Renal cortical epithelial cell (primary cell): ENCODE measurements around the gene BHMT. TPM values are rescaled to one million over a fixed set of nuclear protein-coding genes. Genes with fewer than 3 reads are reported as not detected.

Source experiments
- DNase-seq: peaks from one replicate; pipeline ENCODE4 v3.0.0-alpha.2; 2011; ENCODE audit warnings: low read depth
- total RNA-seq: library from RNA; depleted of rRNA; stranded (reverse); fragments of >200 nt; gene quantifications from 2 replicates; pipeline ENCODE4 v1.2.3, GENCODE V29; 2014

BHMT gene
- 2.8 and 4.4 TPM in 2 replicates for total RNA-seq

- DNase-seq: no peak
Observed at GRCh38 chr5:79111387-79111959, at the start of gene BHMT. Gene BHMT (plus strand): TSS chr5:79111809. CDS start chr5:79111886, 77 bp downstream.

GRCh38 chr5:79062436-79062835 is 49.2 kb upstream of the BHMT start:
- DNase-seq: no peak

GRCh38 chr5:79069488-79070349 is 41.9 kb upstream of the BHMT start, which contains the start of the genes BHMT2 and DMGDH:
Gene BHMT2 (plus strand): TSS chr5:79069767. CDS start chr5:79069783, 16 bp downstream.
Gene DMGDH (minus strand): TSS chr5:79069674. CDS start chr5:79069620, 54 bp downstream.
- no peak for DNase-seq

GRCh38 chr5:79070350-79070667 is 41.3 kb upstream of the BHMT start:
- peak; percentile 47 for DNase-seq

GRCh38 chr5:79074641-79075040 is 37.0 kb upstream of the BHMT start:
- DNase-seq: peak; percentile 84

GRCh38 chr5:79075646-79076426 is 35.8 kb upstream of the BHMT start:
- DNase-seq: peak; percentile 30

- DNase-seq: peak; percentile 23
Observed at GRCh38 chr5:79076819-79077218, 34.8 kb upstream of the BHMT start.

- DNase-seq: peak; percentile 81
Observed at GRCh38 chr5:79077680-79078365, 33.8 kb upstream of the BHMT start.

GRCh38 chr5:79080804-79081203 is 30.8 kb upstream of the BHMT start:
- DNase-seq: no peak

GRCh38 chr5:79081779-79082178 is 29.8 kb upstream of the BHMT start:
- no peak for DNase-seq

- peak; percentile 40 for DNase-seq
Observed at GRCh38 chr5:79086116-79086515, 25.5 kb upstream of the BHMT start.

GRCh38 chr5:79088507-79088906 is 23.1 kb upstream of the BHMT start:
- DNase-seq: no peak

GRCh38 chr5:79091064-79091463 is 20.5 kb upstream of the BHMT start:
- DNase-seq: no peak

- no peak for DNase-seq
Observed at GRCh38 chr5:79093762-79094161, 17.8 kb upstream of the BHMT start.

GRCh38 chr5:79105868-79106267 is 5.7 kb upstream of the BHMT start:
- DNase-seq: no peak

- DNase-seq: peak; percentile 67
Observed at GRCh38 chr5:79107020-79107796, 4.4 kb upstream of the BHMT start.

GRCh38 chr5:79108086-79108485 is 3.5 kb upstream of the BHMT start:
- no peak for DNase-seq

GRCh38 chr5:79108792-79109191 is 2.8 kb upstream of the BHMT start:
- no peak for DNase-seq

GRCh38 chr5:79109527-79110492 is 1.8 kb upstream of the BHMT start:
- no peak for DNase-seq
